ENCODE data around the gene SLC4A4. TPM values are rescaled to one million over a fixed set of nuclear protein-coding genes. Genes with fewer than 3 reads are reported as not detected.

Gene SLC4A4
- total RNA-seq, 1 donor, result 13.0 TPM

- Histone ChIP-seq H3K27me3 (ENCODE audit: insufficient read depth, low read length) (no peaks in the 10 kb centered on the region), H3K36me3 (ENCODE audit: insufficient read depth, low read length) (peaks cover 7% of the 10 kb centered on the region), H3K4me2 (ENCODE audit: insufficient read depth, low read length) (no peak overlapping the region), H3K9me3 (ENCODE audit: low read depth, low read length) (no peaks in the 10 kb centered on the region), H3K27ac (ENCODE audit: low read depth, low read length) (no peak overlapping the region), H3K4me1 (ENCODE audit: insufficient read depth, low read length) (peaks cover 24% of the 10 kb centered on the region), H3K79me2 (ENCODE audit: insufficient read depth, low read length) (no peaks in the 10 kb centered on the region), H4K20me1 (ENCODE audit: insufficient read depth, low read length) (no peaks in the 10 kb centered on the region), H2AFZ (ENCODE audit: low read length) (no peak overlapping the region), H3K4me3 (ENCODE audit: insufficient read depth, low read length) (no peak overlapping the region)
- no peak for DNase-seq (ENCODE audit: insufficient read length, low spot score, missing footprints)
- TF ChIP-seq CTCF (IDR thresholded peaks at IDR 0.05; ENCODE audit: extremely low read depth, low read depth, low read length), result no peak
Measured at GRCh38 chr4:71470524-71470923, 131.7 kb downstream of the SLC4A4 start.

- DNase-seq (ENCODE audit: insufficient read length, low spot score, missing footprints), result peak; percentile 57
- H4K20me1 ChIP-seq (ENCODE audit: insufficient read depth, low read length), result no peaks in the 10 kb centered on the region
- H3K27me3 ChIP-seq (ENCODE audit: insufficient read depth, low read length), result no peaks in the 10 kb centered on the region
- no peak overlapping the region for H3K4me3 ChIP-seq (ENCODE audit: insufficient read depth, low read length)
- no peak overlapping the region for H2AFZ ChIP-seq (ENCODE audit: low read length)
- H3K79me2 ChIP-seq (ENCODE audit: insufficient read depth, low read length), result no peaks in the 10 kb centered on the region
- no peak for TF ChIP-seq CTCF (IDR thresholded peaks at IDR 0.05; ENCODE audit: extremely low read depth, low read depth, low read length)
- peaks cover 33% of the 10 kb centered on the region for H3K4me1 ChIP-seq (ENCODE audit: insufficient read depth, low read length)
- no peaks in the 10 kb centered on the region for H3K9me3 ChIP-seq (ENCODE audit: low read depth, low read length)
- no peaks in the 10 kb centered on the region for H3K36me3 ChIP-seq (ENCODE audit: insufficient read depth, low read length)
- H3K4me2 ChIP-seq (ENCODE audit: insufficient read depth, low read length), result peak overlapping the region; percentile 66
- H3K27ac ChIP-seq (ENCODE audit: low read depth, low read length), result peak overlapping the region; percentile 72
Measured at GRCh38 chr4:71472946-71473345, 134.1 kb downstream of the SLC4A4 start.

- no peak overlapping the region for H3K4me3 ChIP-seq (ENCODE audit: insufficient read depth, low read length)
- H3K9me3 ChIP-seq (ENCODE audit: low read depth, low read length), result no peaks in the 10 kb centered on the region
- H3K79me2 ChIP-seq (ENCODE audit: insufficient read depth, low read length), result no peaks in the 10 kb centered on the region
- no peaks in the 10 kb centered on the region for H3K27me3 ChIP-seq (ENCODE audit: insufficient read depth, low read length)
- no peaks in the 10 kb centered on the region for H4K20me1 ChIP-seq (ENCODE audit: insufficient read depth, low read length)
- H3K4me1 ChIP-seq (ENCODE audit: insufficient read depth, low read length), result peaks cover 33% of the 10 kb centered on the region
- no peaks in the 10 kb centered on the region for H3K36me3 ChIP-seq (ENCODE audit: insufficient read depth, low read length)
- peak overlapping the region; percentile 66 for H3K4me2 ChIP-seq (ENCODE audit: insufficient read depth, low read length)
- no peak overlapping the region for H2AFZ ChIP-seq (ENCODE audit: low read length)
- no peak for DNase-seq (ENCODE audit: insufficient read length, low spot score, missing footprints)
- H3K27ac ChIP-seq (ENCODE audit: low read depth, low read length), result peak overlapping the region; percentile 72
- TF ChIP-seq CTCF (IDR thresholded peaks at IDR 0.05; ENCODE audit: extremely low read depth, low read depth, low read length), result no peak
Measured at GRCh38 chr4:71473541-71474240, 134.9 kb downstream of the SLC4A4 start.

- Histone ChIP-seq H3K27ac (ENCODE audit: low read depth, low read length) (no peak overlapping the region), H3K4me1 (ENCODE audit: insufficient read depth, low read length) (peaks cover 33% of the 10 kb centered on the region), H3K79me2 (ENCODE audit: insufficient read depth, low read length) (no peaks in the 10 kb centered on the region), H3K4me2 (ENCODE audit: insufficient read depth, low read length) (no peak overlapping the region), H3K27me3 (ENCODE audit: insufficient read depth, low read length) (no peaks in the 10 kb centered on the region), H4K20me1 (ENCODE audit: insufficient read depth, low read length) (no peaks in the 10 kb centered on the region), H3K4me3 (ENCODE audit: insufficient read depth, low read length) (no peak overlapping the region), H2AFZ (ENCODE audit: low read length) (no peak overlapping the region), H3K9me3 (ENCODE audit: low read depth, low read length) (no peaks in the 10 kb centered on the region), H3K36me3 (ENCODE audit: insufficient read depth, low read length) (no peaks in the 10 kb centered on the region)
- no peak for DNase-seq (ENCODE audit: insufficient read length, low spot score, missing footprints)
- TF ChIP-seq CTCF (IDR thresholded peaks at IDR 0.05; ENCODE audit: extremely low read depth, low read depth, low read length), result no peak
Measured at GRCh38 chr4:71474731-71475130, 135.9 kb downstream of the SLC4A4 start.
